ENCODE data around the gene TMEM217. TPM values are rescaled to one million over a fixed set of nuclear protein-coding genes. Genes with fewer than 3 reads are reported as not detected.

The TMEM217 gene
- total and polyA plus RNA-seq, 2 of the 4 experiments (the other 2 are of a cell fraction), result 1.4 to 3.5 TPM

GRCh38 chr6:37285861-37286311, 27.9 kb upstream of the TMEM217 start:
- Histone ChIP-seq H3K4me2 (ENCODE audit: low read depth, low read length) (no peak overlapping the region), H2AFZ (replicated peaks; ENCODE audit: low read length, poor library complexity) (no peak overlapping the region), H4K5ac (ENCODE audit: low read depth, low read length) (no peak overlapping the region), H3K79me1 (ENCODE audit: low read depth in 1 of 2, low read length in 2 of 2) (peaks cover 16 to 24% of the 10 kb centered on the region in 2 experiments), H2BK15ac (ENCODE audit: low read depth, low read length) (no peak overlapping the region), H3K4me1 (ENCODE audit: control insufficient read depth, insufficient read depth, low read length) (peaks cover 14% of the 10 kb centered on the region), H3K56ac (ENCODE audit: extremely low read depth, insufficient read depth, low read length) (no peak overlapping the region), H3K9me3 (ENCODE audit: control insufficient read depth, insufficient read depth, low read length) (no peaks in the 10 kb centered on the region), H3K27ac (ENCODE audit: insufficient read depth, low read length) (no peak overlapping the region), H3K36me3 (ENCODE audit: control insufficient read depth, insufficient read depth, low read length) (peaks cover 46% of the 10 kb centered on the region), H3K9ac (ENCODE audit: low read depth, low read length) (no peak overlapping the region), H3K18ac (ENCODE audit: low read depth, low read length) (no peak overlapping the region), H3K4me3 (ENCODE audit: insufficient read depth, low read depth, low read length) (no peak overlapping the region), H3K14ac (replicated peaks; ENCODE audit: low read depth, low read length) (no peak overlapping the region), H4K8ac (ENCODE audit: low read depth in 2 of 2, low read length in 2 of 2) (no peak overlapping the region), H3K27me3 (ENCODE audit: control insufficient read depth, insufficient read depth, low read length) (no peaks in the 10 kb centered on the region), H4K20me1 (ENCODE audit: insufficient read depth, low read length) (peaks cover 8% of the 10 kb centered on the region), H2BK5ac (ENCODE audit: low read depth, low read length, poor library complexity, severe bottlenecking) (no peak overlapping the region), H2BK20ac (ENCODE audit: low read depth, low read length) (no peak overlapping the region), H2BK120ac (ENCODE audit: low read depth, low read length) (no peak overlapping the region), H3K23ac (ENCODE audit: low read depth, low read length) (no peak overlapping the region), H2AK5ac (ENCODE audit: low read depth, low read length) (no peak overlapping the region), H3K9me1 (ENCODE audit: insufficient read depth, low read length) (peaks cover 13% of the 10 kb centered on the region; the same call in 1 of the 2 replicates), H3K4ac (ENCODE audit: low read depth, low read length) (no peak overlapping the region), H2AK9ac (replicated peaks; ENCODE audit: low read depth, low read length, poor library complexity) (no peak overlapping the region), H4K91ac (ENCODE audit: insufficient read depth, low read depth, low read length) (no peak overlapping the region)
- ATAC-seq (ENCODE audit: low read depth) (no peak), DNase-seq (no peak)
- dilution Hi-C loops (cut with HindIII; ENCODE audit: low sequenced_read_pairs, unreplicated experiment), result no loop called here
- TF ChIP-seq, protein P1, sequence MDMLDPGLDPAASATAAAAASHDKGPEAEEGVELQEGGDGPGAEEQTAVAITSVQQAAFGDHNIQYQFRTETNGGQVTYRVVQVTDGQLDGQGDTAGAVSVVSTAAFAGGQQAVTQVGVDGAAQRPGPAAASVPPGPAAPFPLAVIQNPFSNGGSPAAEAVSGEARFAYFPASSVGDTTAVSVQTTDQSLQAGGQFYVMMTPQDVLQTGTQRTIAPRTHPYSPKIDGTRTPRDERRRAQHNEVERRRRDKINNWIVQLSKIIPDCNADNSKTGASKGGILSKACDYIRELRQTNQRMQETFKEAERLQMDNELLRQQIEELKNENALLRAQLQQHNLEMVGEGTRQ (IDR thresholded peaks at IDR 0.05; ENCODE audit: low read depth, low read length), result no peak
- no peak for TF ChIP-seq ELK1 (IDR thresholded peaks at IDR 0.05; ENCODE audit: borderline replicate concordance, low read depth, low read length)
- no peak for TF ChIP-seq SMC3 (IDR thresholded peaks at IDR 0.05; ENCODE audit: low read depth, low read length)
- no peak for TF ChIP-seq MXI1 (IDR thresholded peaks at IDR 0.05; ENCODE audit: borderline replicate concordance, low read depth, low read length)
- no peak for TF ChIP-seq BHLHE40 (IDR thresholded peaks at IDR 0.05; ENCODE audit: low read depth, low read length)
- no peak for TF ChIP-seq CHD1 (IDR thresholded peaks at IDR 0.05; ENCODE audit: low read depth, low read length)
- TF ChIP-seq CEBPB (IDR thresholded peaks at IDR 0.05; ENCODE audit: low read depth, low read length), result no peak
- no peak for TF ChIP-seq MAFK (IDR thresholded peaks at IDR 0.05; ENCODE audit: low read depth, low read length)
- no peak for TF ChIP-seq RFX5 (IDR thresholded peaks at IDR 0.05; ENCODE audit: low read depth, low read length)
- no peak for TF ChIP-seq MAZ (IDR thresholded peaks at IDR 0.05; ENCODE audit: borderline replicate concordance, low read depth, low read length)
- TF ChIP-seq NFE2L2 (IDR thresholded peaks at IDR 0.05; ENCODE audit: low read depth, low read length), result no peak
- CTCF ChIA-PET, result no interaction called here
- intact Hi-C loops (cut with micrococcal nuclease), result no loop called here
- in situ Hi-C loops (cut with MboI; ENCODE audit: low sequenced_read_pairs), result no loop called here
- BruUV-seq (replicated peaks), result no TSS peak
- no CpG with 5 or more reads among the region's 4 CpGs for WGBS, 2 experiments (ENCODE audit: extremely low coverage in 2 of 2, insufficient read length in 1 of 2)
- POLR2A ChIA-PET (ENCODE audit: unreplicated experiment), result no interaction called here

Data from IMR-90 (cell line).